ENCODE results near the gene FIBIN.
"Not testable (repeated sequence)": the region's sequence is repeated elsewhere in the genome, so short reads cannot be mapped to it uniquely, and the experiment has no call there.

Gene FIBIN

DNA sequence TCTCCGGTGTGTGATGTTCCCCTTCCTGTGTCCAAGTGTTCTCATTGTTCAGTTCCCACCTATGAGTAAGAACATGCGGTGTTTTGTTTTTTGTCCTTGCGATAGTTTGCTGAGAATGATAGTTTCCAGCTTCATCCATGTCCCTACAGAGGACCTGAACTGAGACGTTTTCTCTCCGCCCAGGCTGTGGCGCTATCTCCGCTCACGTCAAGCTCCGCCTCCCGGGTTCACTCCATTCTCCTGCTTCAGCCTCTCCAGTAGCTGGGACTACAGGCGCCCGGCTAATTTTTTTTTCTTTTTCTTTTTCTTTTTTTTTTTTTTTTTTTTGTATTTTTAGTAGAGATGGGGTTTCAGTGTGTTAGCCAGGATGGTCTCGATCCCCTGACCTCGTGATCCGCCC, 16.7 kb upstream of the FIBIN start:
- DNase-seq (ENCODE audit: low read depth in 2 of 2), result not testable (repeated sequence)

DNA sequence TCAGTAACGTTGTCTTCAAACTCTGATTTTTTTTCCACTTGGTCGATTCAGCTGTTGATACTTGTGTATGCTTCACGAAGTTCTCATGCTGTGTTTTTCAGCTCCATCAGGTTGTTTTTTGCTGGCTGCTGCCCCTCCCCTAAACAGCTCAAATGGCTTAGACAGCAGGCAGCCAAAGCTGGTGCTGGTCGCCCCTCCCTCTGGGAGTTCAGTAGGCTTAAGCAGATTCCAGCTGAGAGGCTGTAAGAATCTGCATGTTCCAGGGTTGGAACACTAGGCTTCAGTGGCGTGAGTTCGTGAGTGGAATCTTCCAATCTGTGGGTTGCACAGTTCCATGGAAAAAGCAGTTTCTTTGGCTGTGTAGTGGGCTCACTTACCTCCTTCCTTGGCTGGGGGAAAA, 10.3 kb upstream of the FIBIN start:
- DNase-seq (ENCODE audit: low read depth in 2 of 2), result no peak

DNA sequence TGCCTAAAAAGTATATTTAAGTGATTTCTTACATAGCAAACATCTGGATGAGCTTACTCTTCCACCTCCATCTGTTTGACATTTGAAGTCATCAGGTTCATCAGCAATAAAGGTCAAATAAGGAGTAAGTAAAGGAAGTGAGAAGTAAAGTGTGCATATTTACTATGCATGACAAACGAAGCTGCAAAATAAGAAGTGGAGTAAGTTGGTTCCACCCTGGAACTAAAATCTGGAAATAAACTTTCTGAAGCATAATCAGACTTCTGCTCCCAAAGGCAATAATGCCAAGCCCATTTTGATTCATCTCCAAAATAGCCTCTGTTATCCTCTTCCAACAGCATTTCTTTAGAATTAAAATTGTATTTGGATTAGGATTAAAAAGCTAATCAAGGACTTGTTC, 8.4 kb upstream of the FIBIN start:
- no peak for DNase-seq (ENCODE audit: low read depth in 2 of 2)

DNA sequence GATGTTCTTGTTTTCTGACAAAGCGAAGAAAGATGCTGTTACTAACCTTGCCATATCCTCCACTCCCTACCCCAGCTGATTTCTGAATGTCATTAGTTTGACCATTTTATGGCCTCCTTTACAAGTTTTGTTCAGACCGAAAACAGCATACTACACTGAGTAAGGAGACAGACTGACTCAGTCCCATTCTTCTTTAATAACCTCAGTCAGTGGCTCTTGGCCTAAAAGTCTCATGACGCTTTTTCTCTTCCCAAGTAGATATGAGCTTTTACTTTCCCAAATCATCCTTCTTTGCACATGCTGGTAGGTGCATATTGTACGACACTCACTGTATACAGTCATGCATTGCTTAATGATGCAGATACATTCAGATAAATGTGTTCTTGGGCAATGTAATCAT, 8.0 kb upstream of the FIBIN start:
- DNase-seq (ENCODE audit: low read depth in 2 of 2), result no peak

DNA sequence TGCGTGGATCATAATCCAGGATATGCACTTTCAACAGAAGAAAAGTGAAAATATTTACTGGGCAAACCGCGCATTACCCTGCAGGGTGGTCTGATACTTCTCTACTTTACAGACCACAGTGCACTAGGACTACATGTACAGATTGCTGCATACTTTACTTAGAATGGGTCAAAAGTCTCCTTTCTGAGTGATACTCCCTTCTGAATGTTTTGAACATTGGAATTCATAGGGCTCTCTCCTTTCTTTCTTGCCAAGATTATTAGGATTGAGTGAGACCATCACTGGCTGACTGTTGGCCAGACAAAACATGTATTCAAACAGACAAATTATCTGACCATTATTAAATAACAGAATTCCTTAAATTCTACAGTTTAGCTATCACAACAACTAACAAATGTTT, 6.6 kb upstream of the FIBIN start:
- no peak for DNase-seq (ENCODE audit: low read depth in 2 of 2)

DNA sequence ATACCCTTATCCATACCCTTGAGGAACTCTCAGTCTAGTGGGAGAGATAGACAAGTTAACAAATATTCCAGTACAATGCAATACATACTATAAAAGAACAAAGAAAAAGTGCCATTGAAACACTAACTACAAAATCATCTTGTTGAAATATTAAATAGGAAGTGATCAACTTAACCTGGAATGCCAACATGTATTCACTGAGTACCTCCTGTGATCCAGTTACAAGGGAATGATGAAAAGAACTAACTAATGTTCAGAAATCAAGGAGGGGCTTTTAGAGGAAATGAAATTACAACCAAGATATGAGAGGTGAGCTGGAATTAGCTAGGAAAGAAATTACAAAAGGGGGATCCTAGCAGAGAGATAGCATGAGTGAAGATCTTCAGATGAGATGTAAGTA, 6.2 kb upstream of the FIBIN start:
- DNase-seq (ENCODE audit: low read depth in 2 of 2), result no peak

DNA sequence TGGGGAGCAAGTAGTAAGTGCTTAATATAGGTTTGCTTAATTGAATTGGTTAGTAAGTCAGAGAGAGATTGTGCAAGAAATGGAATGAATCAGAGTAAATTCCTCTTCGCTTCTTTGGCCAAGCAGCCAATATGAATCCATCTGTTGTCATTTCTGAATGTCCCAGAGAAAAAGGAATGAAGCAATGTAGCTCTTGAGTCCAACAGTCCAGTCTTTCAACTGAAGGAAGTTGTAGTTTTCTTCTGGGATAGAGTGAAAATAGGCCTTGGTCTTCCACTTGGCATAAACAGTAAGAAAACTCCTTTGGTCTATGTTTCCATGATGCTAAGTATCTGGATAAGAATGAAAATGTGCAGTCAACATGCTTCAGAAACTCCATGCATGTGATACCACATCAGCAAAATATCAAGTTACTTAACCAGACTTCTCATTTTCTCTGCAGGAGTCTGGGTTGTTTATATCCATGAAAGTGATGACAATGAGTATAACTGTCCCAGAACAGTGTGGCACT, 1.8 kb upstream of the FIBIN start:
- no peak for DNase-seq (ENCODE audit: low read depth in 2 of 2)

DNA sequence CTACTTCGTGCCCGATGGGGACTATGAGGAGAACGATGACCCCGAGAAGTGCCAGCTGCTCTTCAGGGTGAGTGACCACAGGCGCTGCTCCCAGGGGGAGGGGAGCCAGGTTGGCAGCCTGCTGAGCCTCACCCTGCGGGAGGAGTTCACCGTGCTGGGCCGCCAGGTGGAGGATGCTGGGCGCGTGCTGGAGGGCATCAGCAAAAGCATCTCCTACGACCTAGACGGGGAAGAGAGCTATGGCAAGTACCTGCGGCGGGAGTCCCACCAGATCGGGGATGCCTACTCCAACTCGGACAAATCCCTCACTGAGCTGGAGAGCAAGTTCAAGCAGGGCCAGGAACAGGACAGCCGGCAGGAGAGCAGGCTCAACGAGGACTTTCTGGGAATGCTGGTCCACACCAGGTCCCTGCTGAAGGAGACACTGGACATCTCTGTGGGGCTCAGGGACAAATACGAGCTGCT, 751 bp downstream of the FIBIN start:
- DNase-seq (ENCODE audit: low read depth in 2 of 2), result no peak

DNA sequence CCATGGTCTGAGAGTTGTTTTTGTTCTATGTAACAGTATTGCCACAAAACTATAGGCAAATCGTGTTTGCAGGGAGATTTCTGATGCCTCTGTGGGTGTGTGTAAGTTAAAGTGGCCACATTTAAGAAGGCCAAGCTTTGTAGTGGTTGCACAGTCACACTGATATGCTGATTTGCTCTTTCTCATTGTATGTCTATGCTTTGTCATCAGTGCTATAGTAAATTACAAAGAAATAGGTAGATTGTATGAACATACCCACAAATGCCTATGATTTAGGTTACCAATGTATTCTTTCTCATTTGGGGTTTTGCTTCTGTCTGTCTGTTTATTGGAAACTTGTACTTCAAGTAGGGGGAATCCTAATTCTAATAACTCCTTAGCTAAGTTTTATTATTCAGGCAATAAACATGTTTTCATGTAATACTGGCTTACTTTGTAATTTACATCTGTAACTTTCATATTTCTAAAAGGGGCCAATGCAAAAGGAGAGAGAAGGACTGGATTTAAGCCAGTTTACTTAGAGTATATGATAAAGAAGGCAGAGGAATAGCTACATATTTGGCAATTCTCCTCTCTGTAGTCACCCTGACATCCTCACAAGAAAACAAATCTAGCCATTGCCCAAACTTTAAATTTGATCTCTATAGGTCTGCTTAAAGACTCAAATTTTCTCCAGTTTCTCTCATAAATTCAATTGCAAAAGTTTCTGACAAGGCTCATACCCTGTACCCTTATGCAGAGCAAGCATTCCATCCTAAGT, 2.0 kb downstream of the FIBIN start:
- no peak for DNase-seq (ENCODE audit: low read depth in 2 of 2)

DNA sequence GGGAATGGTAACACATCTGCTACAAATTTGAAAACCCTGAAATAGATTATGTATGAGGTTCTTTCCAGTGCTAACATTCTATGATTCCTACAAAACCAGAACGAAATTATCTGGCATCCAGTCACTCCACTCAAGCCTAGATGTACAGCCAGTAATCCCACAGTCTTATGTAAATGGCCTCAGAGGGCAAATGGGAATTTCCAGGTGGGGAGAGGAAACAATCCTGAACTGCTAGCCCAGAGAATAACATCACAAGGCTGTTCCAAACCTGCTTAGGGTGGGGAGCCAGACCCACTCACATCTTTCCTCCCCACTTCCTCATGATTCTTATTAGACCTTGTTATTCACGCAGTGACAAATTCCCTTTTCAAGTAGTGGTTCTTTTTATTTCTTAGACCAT, 3.5 kb downstream of the FIBIN start:
- DNase-seq (ENCODE audit: low read depth in 2 of 2), result no peak

DNA sequence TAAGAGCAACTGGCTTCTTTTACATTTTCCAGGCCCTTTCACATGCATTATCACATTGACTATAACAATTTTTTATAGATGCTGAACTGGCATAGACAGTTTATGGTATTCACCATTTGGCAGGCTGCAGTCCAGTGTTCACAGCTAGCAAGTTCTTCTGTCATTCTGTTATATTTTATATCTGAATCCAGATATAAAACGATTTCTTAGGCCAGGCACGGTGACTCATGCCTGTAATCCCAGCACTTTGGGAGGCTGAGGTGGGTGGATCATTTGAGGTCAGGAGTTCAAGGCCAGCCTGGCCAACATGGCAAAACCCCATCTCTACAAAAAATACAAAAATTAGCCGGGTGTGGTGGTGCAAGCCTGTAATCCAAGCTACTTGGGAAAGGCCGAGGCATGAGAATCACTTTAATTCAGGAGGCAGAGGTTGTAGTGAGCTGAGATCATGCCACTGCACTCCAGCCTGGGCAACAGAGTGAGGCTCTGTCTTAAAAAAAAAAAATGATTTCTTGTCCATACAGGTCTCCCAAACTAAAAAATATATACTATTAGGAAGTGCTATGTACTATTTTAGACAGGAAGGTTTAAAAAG, 7.3 kb downstream of the FIBIN start:
- not testable (repeated sequence) for DNase-seq (ENCODE audit: low read depth in 2 of 2)

DNA sequence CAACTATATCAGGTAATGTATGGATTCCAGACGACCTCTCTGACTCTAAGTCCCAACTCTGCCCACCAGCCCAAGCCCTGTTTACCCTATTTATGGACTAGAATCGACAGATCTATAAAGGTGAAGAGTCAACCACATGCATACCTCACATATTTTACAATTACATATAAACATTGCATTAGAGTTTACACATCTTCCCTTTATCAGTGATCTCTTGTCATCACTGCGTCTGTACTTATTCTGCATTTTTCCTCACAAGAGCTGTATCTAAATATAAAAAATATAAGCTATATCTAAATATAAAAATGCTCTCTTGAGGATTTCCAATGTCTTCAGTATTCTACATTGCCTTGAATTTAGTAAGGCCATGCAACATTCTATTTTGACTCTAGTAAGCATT, 8.5 kb downstream of the FIBIN start:
- no peak for DNase-seq (ENCODE audit: low read depth in 2 of 2)

DNA sequence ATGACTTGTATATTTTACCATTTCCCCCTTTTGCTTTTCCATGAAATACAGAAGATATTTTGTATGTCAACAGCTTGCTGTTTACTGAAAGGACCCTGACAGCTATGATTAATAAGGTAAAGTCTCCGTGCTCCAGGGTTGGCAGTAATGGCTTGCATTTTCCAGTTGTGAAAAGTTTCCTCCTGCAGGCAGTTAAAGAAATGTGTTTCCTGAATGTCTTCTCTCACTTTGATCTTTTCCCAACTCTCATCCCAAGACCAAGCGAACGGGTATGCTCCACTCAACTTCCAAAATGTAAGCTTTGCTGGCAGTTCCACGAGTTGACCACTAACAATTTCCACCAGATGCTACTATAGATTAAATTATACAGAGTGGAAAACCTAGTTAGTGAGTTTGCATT, 8.9 kb downstream of the FIBIN start:
- DNase-seq (ENCODE audit: low read depth in 2 of 2), result no peak

DNA sequence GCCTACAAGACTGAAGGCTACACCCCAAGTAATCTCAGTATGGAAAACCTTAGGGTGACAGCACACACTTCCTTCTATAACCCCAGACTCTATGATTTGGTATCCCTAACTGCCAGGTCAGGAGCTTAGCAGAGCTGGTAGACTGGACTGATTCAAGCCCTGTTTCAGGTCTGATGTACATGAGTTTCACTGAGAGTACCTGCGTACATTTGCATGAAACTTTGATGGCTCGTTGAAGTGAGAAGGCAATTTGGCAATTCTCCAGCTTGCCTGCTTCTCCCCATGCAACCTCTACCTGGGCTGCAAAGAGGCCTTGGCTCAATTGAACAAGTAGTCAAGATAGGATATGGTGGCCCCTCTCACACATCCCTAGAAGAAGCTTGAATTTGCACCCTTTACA, 10.2 kb downstream of the FIBIN start:
- DNase-seq (ENCODE audit: low read depth in 2 of 2), result no peak

DNA sequence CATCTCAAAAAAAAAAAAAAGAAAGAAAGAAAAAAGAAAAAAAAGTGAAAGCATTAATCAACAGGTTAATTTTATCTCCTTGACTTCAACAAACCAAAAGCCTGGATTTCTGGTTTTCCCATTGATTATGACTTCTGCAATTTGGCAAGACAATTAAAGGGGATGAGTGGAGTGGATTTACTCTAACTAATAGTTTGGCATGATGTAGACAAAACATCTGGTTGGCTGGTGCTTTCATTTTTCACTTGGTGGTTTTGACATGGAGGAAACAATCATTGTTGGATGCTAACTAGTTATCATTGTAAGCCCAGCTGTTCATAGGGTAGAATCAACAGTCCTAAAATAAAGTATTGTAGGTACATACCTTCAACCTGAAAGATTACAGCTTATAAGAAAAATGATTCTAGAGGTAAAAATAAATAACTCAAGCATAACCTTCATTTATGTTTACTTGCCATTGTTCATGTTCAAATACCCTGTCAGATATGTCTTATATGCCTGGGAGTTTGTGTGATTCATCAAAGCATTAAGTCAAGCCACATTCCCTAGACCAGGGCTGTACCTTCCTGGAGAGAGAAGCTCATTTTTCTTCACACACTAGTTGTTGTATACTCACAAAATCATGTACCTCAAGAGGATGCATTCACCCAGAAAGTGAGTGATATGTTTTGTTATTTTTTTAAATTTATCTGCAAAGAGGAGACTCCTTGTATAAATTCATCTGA, 15.1 kb downstream of the FIBIN start:
- DNase-seq (ENCODE audit: low read depth in 2 of 2), result no peak

DNA sequence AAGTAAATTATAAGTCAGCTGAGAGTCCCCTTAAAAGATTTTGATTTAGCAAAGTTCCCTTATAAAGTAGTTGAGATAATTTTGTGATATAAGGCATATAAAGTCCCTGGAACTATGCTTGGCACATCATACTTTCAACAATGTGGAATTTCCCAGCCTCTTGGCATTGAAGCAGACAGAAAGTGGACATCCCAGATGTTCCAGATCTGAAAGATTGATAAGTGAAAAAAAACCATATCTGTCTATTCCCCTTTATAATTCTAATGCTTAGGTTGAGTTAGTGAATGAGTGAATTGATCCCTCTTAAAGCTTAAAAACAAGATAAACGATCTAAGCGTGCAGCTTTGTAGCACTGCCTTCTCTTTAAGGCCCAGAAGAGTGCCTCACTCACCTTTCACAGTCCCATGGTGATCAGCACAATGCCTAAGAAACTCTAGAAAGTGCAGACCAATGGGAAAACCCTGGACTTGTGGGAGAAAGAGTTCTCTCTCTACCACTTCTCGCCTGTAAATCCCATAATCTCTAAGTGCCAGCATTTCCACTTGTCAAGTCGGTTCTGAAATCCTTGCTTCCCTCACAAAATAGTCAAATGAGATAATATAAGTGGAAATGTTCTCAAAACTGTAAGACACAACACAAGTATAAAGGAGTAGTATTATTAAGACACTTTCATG, 17.8 kb downstream of the FIBIN start:
- no peak for DNase-seq (ENCODE audit: low read depth in 2 of 2)

DNA sequence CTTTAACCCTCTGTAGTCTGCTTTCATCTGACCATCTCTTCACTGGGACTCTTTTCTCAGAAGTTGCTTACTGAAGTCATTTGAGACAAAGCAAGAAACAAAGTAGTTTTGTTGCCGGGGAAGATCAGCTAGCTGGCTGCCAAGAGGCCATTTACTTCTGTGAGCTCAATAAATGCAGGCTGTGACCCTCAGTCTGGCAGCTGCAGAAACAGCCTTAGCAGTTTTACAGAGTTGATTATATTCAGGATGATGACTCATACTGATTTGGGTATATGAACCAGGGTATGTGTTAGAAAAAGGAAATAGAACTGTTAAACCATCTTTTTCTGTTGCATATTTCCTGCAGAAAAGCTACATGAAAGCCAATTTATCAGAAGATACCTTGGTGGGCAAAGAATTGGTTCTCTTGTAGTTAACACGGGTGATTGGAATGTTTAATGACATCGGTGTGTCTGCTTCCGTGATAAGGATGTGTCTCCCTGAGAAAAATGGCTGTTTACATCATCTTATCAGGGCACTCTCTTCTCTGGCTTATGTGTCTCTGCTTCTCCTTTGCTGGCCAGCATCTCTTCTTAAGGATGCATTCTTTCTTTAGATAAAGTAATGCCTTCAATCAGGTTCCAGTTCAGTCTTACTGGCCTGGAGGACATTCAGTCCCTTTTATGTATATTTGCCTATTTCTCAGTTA, 18.5 kb downstream of the FIBIN start:
- no peak for DNase-seq (ENCODE audit: low read depth in 2 of 2)

DNA sequence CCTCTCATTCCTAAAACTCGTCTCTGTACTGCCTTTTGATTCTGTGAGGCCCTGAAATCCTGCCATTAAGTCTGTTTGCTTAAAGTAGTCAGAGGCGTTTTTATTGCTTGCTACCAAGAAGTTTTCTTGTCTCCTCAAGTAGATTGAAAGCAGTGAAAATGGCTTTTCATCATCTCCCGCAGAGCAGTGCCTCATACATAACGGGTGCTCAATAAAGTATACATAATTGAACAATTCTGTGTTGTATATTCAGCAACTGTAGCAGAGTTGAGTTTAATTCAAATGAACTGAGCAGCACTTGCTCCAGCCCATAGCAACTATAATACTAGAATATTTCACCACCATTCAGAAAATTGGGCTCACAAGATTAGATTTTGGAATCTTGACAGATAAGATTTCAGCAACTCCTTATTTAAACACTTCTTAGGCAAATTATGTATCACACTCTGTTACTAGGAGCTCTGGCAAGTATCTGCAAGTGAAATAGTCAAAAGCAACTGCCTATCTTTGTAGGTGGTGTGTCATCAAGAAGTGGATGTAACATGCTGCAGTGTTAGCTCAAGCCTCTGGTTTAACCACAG, 20.0 kb downstream of the FIBIN start:
- DNase-seq (ENCODE audit: low read depth in 2 of 2), result no peak

DNA sequence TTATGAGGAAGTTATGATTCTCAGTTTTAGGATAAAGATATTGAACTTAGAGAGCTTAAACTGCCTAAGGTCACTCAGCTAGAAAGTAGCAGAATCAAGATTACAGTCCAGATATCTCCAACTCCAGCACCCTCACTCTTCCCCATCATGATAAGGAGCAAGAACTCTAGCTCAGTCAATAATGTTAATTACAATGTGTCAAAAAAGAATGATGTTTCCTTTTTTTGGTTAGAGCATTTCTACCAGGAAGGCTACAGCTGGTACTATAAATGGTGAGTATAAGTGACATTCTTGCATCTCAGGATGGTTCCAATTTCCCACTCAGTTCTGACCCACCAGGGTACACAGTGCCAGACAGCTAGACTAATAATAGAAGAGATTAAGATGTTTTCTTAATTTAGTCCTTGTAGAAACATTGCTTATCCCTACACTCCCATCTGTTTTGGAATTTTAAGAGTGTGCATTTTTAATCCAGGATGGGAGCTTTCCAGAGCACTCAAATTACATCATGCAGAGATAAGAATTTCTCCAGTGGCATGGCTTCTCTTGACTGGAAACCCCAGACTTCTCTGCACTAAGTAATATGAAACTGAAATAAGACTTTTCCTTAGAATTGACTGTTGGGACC, 25.1 kb downstream of the FIBIN start:
- no peak for DNase-seq (ENCODE audit: low read depth in 2 of 2)

DNA sequence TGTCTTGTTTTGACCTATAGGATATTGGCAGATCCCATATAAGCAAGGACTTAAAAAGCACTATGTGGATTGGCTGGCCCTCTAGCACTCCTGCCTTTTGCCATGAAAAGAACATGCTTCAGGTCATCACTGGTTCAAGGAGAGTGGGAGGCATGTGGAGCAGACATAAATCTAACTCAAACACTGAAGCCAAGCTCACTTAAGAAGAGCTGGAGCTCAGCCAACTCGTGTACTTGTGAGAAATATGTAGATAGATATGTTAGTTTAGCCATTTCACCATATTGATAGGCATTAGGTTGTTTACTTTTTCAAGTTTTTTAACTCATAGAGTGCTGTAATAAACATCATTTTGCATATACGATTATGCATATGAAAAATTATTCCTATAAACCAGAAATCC, 26.8 kb downstream of the FIBIN start:
- DNase-seq (ENCODE audit: low read depth in 2 of 2), result no peak

Measured in stimulated activated CD4-positive, alpha-beta T cell treated with anti-CD3 and anti-CD28 coated beads, Interleukin-1b, Interleukin-23, amount 100 ng/mL, for 4 hours (primary cell).